ENCODE measurements around the gene FHOD3. TPM values are rescaled to one million over a fixed set of nuclear protein-coding genes. Genes with fewer than 3 reads are reported as not detected.

Gene FHOD3
- total and polyA plus RNA-seq, 2 of the 13 experiments (the other 11 are each of a cell fraction or from before 2014, with no cell fraction given) = 0.07 TPM; not detected in 1

DNA sequence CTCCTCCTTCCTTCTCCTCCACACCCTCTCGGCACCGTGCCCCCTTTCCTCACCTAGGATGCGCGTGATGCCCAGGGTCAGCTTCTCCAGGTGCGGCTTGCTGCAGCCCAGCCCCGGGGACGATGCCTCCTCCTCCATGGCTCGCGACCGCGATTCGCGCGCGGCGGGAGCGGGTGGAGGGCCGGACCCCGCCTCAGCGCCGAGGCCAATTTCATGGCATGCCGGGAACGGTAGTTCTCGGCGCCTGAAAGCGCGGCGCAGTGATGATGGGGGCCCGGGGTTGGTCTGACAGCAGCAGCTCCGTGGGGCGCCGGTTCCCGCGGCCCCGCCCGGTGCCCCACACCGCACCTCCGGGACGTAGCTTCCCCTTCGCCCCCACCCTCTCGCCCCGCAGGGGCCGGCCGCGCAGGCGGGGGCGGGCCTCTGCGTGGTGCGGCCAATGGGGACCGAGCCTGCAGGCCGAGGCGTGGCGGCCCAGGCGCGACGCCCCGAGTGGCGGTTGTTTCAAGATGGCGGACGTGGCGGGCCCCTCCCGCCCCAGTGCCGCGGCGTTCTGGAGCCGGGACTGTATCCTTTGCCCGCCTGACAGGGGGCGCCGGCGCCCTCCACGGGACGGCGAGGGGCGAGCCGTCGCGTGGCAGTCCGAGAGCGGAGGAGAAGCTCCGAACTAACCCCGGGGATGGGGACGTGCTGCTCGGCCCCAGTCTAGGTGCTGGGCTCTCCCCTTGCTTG, 531.3 kb downstream of the FHOD3 start, which contains the start of the genes KIAA1328 and TPGS2 (continued):
- TF ChIP-seq, protein P1, sequence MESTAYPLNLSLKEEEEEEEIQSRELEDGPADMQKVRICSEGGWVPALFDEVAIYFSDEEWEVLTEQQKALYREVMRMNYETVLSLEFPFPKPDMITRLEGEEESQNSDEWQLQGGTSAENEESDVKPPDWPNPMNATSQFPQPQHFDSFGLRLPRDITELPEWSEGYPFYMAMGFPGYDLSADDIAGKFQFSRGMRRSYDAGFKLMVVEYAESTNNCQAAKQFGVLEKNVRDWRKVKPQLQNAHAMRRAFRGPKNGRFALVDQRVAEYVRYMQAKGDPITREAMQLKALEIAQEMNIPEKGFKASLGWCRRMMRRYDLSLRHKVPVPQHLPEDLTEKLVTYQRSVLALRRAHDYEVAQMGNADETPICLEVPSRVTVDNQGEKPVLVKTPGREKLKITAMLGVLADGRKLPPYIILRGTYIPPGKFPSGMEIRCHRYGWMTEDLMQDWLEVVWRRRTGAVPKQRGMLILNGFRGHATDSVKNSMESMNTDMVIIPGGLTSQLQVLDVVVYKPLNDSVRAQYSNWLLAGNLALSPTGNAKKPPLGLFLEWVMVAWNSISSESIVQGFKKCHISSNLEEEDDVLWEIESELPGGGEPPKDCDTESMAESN (CRISPR knock-in tag; conservative IDR thresholded peaks at IDR 0.05) = 0 out of 2 replicates have a peak, but pooled peaks have one; percentile 42
- 0 out of 2 replicates have a peak, but pooled peaks have one; percentile 51 for TF ChIP-seq REPIN1 (CRISPR knock-in tag; IDR thresholded peaks at IDR 0.05; ENCODE audit: borderline replicate concordance, low read depth)
- no peak for TF ChIP-seq RXRB (CRISPR knock-in tag; IDR thresholded peaks at IDR 0.05; ENCODE audit: borderline replicate concordance)
- peak; percentile 19; the same call in 1 of the 2 replicates for TF ChIP-seq ZNF343 (CRISPR knock-in tag; IDR thresholded peaks at IDR 0.05)
- peak; percentile 83 for TF ChIP-seq ASH2L (IDR thresholded peaks at IDR 0.05; ENCODE audit: insufficient read length, low read depth, low read length)
- TF ChIP-seq, protein P2, sequence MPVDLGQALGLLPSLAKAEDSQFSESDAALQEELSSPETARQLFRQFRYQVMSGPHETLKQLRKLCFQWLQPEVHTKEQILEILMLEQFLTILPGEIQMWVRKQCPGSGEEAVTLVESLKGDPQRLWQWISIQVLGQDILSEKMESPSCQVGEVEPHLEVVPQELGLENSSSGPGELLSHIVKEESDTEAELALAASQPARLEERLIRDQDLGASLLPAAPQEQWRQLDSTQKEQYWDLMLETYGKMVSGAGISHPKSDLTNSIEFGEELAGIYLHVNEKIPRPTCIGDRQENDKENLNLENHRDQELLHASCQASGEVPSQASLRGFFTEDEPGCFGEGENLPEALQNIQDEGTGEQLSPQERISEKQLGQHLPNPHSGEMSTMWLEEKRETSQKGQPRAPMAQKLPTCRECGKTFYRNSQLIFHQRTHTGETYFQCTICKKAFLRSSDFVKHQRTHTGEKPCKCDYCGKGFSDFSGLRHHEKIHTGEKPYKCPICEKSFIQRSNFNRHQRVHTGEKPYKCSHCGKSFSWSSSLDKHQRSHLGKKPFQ (CRISPR knock-in tag; IDR thresholded peaks at IDR 0.05; ENCODE audit: insufficient replicate concordance) = peak; percentile 41
- TF ChIP-seq, protein P3, sequence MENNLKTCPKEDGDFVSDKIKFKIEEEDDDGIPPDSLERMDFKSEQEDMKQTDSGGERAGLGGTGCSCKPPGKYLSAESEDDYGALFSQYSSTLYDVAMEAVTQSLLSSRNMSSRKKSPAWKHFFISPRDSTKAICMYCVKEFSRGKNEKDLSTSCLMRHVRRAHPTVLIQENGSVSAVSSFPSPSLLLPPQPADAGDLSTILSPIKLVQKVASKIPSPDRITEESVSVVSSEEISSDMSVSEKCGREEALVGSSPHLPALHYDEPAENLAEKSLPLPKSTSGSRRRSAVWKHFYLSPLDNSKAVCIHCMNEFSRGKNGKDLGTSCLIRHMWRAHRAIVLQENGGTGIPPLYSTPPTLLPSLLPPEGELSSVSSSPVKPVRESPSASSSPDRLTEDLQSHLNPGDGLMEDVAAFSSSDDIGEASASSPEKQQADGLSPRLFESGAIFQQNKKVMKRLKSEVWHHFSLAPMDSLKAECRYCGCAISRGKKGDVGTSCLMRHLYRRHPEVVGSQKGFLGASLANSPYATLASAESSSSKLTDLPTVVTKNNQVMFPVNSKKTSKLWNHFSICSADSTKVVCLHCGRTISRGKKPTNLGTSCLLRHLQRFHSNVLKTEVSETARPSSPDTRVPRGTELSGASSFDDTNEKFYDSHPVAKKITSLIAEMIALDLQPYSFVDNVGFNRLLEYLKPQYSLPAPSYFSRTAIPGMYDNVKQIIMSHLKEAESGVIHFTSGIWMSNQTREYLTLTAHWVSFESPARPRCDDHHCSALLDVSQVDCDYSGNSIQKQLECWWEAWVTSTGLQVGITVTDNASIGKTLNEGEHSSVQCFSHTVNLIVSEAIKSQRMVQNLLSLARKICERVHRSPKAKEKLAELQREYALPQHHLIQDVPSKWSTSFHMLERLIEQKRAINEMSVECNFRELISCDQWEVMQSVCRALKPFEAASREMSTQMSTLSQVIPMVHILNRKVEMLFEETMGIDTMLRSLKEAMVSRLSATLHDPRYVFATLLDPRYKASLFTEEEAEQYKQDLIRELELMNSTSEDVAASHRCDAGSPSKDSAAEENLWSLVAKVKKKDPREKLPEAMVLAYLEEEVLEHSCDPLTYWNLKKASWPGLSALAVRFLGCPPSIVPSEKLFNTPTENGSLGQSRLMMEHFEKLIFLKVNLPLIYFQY (CRISPR knock-in tag; IDR thresholded peaks at IDR 0.05; ENCODE audit: borderline replicate concordance) = peak; percentile 57; the same call in 1 of the 2 replicates
- TF ChIP-seq, protein P4, sequence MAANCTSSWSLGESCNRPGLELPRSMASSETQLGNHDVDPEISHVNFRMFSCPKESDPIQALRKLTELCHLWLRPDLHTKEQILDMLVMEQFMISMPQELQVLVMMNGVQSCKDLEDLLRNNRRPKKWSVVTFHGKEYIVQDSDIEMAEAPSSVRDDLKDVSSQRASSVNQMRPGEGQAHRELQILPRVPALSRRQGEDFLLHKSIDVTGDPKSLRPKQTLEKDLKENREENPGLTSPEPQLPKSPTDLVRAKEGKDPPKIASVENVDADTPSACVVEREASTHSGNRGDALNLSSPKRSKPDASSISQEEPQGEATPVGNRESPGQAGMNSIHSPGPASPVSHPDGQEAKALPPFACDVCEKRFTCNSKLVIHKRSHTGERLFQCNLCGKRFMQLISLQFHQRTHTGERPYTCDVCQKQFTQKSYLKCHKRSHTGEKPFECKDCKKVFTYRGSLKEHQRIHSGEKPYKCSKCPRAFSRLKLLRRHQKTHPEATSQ (CRISPR knock-in tag; IDR thresholded peaks at IDR 0.05; ENCODE audit: borderline replicate concordance) = 0 out of 2 replicates have a peak, but pooled peaks have one; percentile 37
- no peak for TF ChIP-seq ZNF775 (CRISPR knock-in tag; IDR thresholded peaks at IDR 0.05; ENCODE audit: borderline replicate concordance)
- peak; percentile 79 for TF ChIP-seq CCDC6 (CRISPR knock-in tag; IDR thresholded peaks at IDR 0.05)
- TF ChIP-seq ZMYM2 (CRISPR knock-in tag; IDR thresholded peaks at IDR 0.05) = peak; percentile 99
- TF ChIP-seq TMF1 (CRISPR knock-in tag; IDR thresholded peaks at IDR 0.05; ENCODE audit: low read depth) = no peak
- TF ChIP-seq, protein P5, sequence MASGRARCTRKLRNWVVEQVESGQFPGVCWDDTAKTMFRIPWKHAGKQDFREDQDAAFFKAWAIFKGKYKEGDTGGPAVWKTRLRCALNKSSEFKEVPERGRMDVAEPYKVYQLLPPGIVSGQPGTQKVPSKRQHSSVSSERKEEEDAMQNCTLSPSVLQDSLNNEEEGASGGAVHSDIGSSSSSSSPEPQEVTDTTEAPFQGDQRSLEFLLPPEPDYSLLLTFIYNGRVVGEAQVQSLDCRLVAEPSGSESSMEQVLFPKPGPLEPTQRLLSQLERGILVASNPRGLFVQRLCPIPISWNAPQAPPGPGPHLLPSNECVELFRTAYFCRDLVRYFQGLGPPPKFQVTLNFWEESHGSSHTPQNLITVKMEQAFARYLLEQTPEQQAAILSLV (CRISPR knock-in tag; IDR thresholded peaks at IDR 0.05; ENCODE audit: borderline replicate concordance) = 0 out of 2 replicates have a peak, but pooled peaks have one; percentile 18
- TF ChIP-seq, protein P6, sequence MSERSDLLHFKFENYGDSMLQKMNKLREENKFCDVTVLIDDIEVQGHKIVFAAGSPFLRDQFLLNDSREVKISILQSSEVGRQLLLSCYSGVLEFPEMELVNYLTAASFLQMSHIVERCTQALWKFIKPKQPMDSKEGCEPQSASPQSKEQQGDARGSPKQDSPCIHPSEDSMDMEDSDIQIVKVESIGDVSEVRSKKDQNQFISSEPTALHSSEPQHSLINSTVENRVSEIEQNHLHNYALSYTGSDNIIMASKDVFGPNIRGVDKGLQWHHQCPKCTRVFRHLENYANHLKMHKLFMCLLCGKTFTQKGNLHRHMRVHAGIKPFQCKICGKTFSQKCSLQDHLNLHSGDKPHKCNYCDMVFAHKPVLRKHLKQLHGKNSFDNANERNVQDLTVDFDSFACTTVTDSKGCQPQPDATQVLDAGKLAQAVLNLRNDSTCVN (CRISPR knock-in tag; IDR thresholded peaks at IDR 0.05; ENCODE audit: borderline replicate concordance) = peak; percentile 68; the same call in 1 of the 2 replicates

All from HepG2 (cell line).